ENCODE measurements around the gene RDX. TPM values are rescaled to one million over a fixed set of nuclear protein-coding genes. Genes with fewer than 3 reads are reported as not detected.

The RDX gene
- 72.3 and 103 TPM in 2 replicates for total RNA-seq

DNA sequence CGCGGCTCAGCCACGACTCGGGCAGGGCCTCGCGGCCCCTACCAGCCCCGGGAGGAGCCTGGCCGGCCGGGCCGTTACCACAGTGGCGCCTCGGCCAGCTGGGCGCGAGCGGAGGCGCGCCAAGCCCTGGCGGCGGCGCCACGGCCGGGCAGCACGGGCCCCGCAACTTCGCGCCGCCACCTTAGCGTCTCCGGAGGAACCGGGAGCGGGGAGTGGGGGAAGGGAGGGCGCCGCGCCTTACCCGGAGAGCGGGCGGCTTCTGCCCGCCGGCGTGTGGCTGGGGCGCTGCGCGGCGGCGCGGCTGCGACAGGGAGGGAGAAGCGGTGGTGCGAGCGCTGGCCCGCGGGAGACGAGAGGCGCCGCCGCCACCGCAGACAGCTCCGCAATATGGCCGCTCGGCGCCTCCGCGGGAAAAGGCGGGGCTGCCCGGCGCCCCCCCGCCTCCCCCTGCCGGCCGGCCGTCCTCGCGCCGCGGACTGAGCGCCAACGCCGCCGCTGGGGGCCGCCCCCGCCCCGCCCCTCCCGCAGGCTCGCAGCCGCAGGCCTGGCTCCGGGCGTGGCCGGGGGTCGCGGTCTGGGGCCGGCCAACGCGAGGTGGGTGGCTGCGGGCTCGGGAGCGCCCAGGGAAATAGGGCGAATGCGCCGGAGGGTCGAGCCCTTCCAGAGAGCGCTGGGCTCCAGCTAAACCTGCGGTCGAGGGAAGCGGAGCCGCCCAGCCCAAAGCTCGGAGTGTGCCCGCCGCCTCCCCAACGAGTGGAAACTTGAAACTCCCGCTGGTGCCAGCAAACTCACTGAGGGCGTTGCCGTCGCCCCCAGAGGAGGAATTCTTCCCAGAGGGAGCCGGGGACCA is at the start of gene RDX:
Gene RDX (minus strand): TSS at position 389 of the 850 bp plus-strand sequence. CDS start 16,922 bp downstream, outside the sequence.
- peak within 1 kb of the TSS; percentile 83 for H3K4me3 ChIP-seq (ENCODE audit: low read depth, low read length)
- TF ChIP-seq, protein P1, sequence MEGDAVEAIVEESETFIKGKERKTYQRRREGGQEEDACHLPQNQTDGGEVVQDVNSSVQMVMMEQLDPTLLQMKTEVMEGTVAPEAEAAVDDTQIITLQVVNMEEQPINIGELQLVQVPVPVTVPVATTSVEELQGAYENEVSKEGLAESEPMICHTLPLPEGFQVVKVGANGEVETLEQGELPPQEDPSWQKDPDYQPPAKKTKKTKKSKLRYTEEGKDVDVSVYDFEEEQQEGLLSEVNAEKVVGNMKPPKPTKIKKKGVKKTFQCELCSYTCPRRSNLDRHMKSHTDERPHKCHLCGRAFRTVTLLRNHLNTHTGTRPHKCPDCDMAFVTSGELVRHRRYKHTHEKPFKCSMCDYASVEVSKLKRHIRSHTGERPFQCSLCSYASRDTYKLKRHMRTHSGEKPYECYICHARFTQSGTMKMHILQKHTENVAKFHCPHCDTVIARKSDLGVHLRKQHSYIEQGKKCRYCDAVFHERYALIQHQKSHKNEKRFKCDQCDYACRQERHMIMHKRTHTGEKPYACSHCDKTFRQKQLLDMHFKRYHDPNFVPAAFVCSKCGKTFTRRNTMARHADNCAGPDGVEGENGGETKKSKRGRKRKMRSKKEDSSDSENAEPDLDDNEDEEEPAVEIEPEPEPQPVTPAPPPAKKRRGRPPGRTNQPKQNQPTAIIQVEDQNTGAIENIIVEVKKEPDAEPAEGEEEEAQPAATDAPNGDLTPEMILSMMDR (conservative IDR thresholded peaks at IDR 0.05; ENCODE audit: low read depth, low read length), result no peak
- no peak for DNase-seq (ENCODE audit: low read depth)

DNA sequence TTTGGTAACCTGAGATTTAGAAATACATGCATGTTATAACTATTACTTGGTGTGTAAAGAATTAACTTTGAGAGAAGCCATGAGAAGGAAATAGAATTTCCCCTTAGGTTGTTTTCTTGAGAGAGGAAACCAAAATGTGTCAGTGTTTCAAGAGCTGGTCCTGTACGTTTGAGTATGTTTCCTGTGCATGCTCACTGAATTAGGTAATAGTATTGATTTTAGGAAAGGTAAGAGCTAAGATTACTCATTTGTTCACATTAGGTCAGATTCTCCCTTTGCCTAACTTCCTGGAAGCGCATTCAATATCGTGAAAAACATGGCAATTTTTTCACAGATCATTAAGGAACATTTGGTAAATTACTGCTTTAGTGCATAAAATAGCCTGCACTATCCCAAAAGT is 49.3 kb upstream of the RDX start:
- no peak for DNase-seq (ENCODE audit: low read depth)
- TF ChIP-seq, protein P1 (conservative IDR thresholded peaks at IDR 0.05; ENCODE audit: low read depth, low read length), result no peak
- no peak overlapping the region for H3K4me3 ChIP-seq (ENCODE audit: low read depth, low read length)

DNA sequence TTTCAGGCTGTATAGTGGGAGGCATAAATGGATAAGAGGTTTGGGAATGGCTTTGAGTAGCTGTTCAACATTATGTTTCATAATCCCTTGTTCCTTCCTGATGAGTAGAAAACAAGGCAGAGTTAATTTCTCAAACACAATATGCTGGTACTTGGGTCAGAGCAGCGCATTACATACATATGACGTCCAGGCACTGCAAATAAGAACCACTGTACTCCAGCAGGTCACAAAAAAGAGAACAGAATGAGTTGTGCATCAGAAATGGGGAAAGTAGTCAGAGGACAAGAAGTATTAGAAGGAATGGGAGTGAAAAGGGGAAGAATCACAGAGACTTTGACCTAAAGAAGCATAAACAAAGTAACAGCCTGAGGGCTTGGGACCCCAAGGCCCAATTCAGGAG is 44.0 kb upstream of the RDX start:
- no peak for DNase-seq (ENCODE audit: low read depth)
- TF ChIP-seq, protein P1 (conservative IDR thresholded peaks at IDR 0.05; ENCODE audit: low read depth, low read length), result no peak
- H3K4me3 ChIP-seq (ENCODE audit: low read depth, low read length), result no peak overlapping the region

- no peak for DNase-seq (ENCODE audit: low read depth)
- H3K4me3 ChIP-seq (ENCODE audit: low read depth, low read length), result no peak overlapping the region
- TF ChIP-seq, protein P1 (conservative IDR thresholded peaks at IDR 0.05; ENCODE audit: low read depth, low read length), result no peak
Observed at GRCh38 chr11:110339456-110340250, 43.2 kb upstream of the RDX start.

- H3K4me3 ChIP-seq (ENCODE audit: low read depth, low read length), result no peak overlapping the region
- no peak for DNase-seq (ENCODE audit: low read depth)
- TF ChIP-seq, protein P1 (conservative IDR thresholded peaks at IDR 0.05; ENCODE audit: low read depth, low read length), result no peak
Observed at GRCh38 chr11:110338684-110339083, 42.3 kb upstream of the RDX start.

DNA sequence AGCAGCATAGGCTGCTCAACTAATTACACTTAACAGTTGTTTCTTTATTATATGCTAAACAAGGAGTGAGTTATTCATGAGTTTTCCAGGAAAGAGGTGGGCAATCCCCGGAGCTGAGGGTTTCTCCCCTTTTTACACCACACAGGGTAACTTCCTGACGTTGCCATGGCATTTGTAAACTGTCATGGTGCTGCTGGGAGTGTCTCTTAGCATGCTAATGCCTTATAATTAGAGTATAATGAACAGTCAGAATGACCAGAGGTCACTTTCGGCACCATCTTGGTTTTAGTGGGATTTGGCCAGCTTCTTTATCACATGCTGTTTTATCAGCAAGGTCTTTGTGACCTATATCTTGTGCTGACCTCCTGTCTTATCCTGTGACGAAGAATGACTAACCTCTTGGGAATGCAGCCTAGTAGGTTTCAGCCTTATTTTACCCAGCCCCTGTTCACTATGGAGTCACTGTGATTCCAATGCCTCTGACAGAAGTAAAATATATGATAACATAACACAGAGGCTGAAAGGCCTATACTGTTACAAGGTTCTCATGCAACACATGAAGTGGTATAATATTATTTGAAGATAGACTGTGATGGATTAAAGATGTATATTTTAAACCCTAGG is 41.3 kb upstream of the RDX start:
- DNase-seq (ENCODE audit: low read depth), result no peak
- no peak overlapping the region for H3K4me3 ChIP-seq (ENCODE audit: low read depth, low read length)
- TF ChIP-seq, protein P1 (conservative IDR thresholded peaks at IDR 0.05; ENCODE audit: low read depth, low read length), result no peak

All from epithelial cell of proximal tubule (primary cell).